ENCODE measurements around the gene MIDN. TPM values are rescaled to one million over a fixed set of nuclear protein-coding genes. Genes with fewer than 3 reads are reported as not detected.
A peak's percentile ranks its signal among the peaks of the same experiment; 100 is the strongest.
"Not testable (repeated sequence)": the region's sequence is repeated elsewhere in the genome, so short reads cannot be mapped to it uniquely, and the experiment has no call there.

Gene MIDN
- total RNA-seq, 4 donors from 2014 or later: 20.3 to 72.2 (median 31.8) TPM

DNA sequence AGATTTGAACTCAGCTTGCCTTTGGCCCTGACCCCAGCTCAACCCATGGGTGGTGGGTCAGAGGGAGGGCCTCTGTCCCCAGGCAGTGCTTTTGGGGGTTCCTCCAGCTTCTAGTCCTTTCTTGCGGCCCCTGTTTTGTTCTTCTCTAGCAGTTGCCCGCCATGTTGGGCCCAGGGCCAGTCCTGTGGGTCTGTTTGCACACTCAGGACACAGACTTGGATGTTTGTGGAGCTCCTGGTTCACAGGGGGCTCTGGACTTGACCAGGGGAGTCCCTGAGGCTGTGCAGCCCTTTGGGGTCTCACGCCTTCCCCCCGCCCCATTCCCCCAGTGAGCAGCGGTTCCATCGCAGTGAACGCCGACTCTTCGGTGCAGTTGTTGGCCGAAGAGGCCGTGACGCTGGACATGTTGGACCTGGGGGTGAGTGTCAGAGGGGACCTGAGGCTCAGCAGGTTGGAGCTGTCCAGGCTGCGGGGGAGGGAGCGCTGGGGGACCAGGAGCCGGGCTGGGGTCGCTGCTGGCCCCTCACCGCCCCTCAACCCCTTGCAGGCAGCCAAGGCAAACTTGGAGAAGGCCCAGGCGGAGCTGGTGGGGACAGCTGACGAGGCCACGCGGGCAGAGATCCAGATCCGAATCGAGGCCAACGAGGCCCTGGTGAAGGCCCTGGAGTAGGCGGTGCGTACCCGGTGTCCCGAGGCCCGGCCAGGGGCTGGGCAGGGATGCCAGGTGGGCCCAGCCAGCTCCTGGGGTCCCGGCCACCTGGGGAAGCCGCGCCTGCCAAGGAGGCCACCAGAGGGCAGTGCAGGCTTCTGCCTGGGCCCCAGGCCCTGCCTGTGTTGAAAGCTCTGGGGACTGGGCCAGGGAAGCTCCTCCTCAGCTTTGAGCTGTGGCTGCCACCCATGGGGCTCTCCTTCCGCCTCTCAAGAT, 4.4 kb upstream of the MIDN start:
- Histone ChIP-seq H3K4me3 (peak overlapping the region; percentile 22 to 44 (median 31)), H3K4me1 (peaks cover 74 to 89% (median 82%) of the 10 kb centered on the region in 4 donors), H3K27me3 (no peaks in the 10 kb centered on the region), H3K27ac (replicated peaks in 1 of 4) (peak overlapping the region; percentile 91 to 100 (median 100)), H3K36me3 (peaks cover 0 to 3% (median 0%) of the 10 kb centered on the region in 4 donors), H3K9me3 (no peaks in the 10 kb centered on the region)
- no peak for TF ChIP-seq EP300 (IDR thresholded peaks at IDR 0.05)
- TF ChIP-seq POLR2A (IDR thresholded peaks at IDR 0.05; ENCODE audit: low read depth): peak; percentile 15
- TF ChIP-seq POLR2AphosphoS5 (IDR thresholded peaks at IDR 0.05): peak; percentile 40 to 81
- TF ChIP-seq, protein P1, sequence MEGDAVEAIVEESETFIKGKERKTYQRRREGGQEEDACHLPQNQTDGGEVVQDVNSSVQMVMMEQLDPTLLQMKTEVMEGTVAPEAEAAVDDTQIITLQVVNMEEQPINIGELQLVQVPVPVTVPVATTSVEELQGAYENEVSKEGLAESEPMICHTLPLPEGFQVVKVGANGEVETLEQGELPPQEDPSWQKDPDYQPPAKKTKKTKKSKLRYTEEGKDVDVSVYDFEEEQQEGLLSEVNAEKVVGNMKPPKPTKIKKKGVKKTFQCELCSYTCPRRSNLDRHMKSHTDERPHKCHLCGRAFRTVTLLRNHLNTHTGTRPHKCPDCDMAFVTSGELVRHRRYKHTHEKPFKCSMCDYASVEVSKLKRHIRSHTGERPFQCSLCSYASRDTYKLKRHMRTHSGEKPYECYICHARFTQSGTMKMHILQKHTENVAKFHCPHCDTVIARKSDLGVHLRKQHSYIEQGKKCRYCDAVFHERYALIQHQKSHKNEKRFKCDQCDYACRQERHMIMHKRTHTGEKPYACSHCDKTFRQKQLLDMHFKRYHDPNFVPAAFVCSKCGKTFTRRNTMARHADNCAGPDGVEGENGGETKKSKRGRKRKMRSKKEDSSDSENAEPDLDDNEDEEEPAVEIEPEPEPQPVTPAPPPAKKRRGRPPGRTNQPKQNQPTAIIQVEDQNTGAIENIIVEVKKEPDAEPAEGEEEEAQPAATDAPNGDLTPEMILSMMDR (IDR thresholded peaks at IDR 0.05): peak in 2 of 3 experiments; percentile 98 to 99
- no peak for DNase-seq (ENCODE audit: extremely low spot score)
- intact Hi-C loops (cut with DNase I): loop anchor here (1.0 kb wide), 1 partner anchor 23 kb away; no protein-coding TSS in a partner anchor
- 86% methylated on average over 12 of the region's 33 CpGs for WGBS

DNA sequence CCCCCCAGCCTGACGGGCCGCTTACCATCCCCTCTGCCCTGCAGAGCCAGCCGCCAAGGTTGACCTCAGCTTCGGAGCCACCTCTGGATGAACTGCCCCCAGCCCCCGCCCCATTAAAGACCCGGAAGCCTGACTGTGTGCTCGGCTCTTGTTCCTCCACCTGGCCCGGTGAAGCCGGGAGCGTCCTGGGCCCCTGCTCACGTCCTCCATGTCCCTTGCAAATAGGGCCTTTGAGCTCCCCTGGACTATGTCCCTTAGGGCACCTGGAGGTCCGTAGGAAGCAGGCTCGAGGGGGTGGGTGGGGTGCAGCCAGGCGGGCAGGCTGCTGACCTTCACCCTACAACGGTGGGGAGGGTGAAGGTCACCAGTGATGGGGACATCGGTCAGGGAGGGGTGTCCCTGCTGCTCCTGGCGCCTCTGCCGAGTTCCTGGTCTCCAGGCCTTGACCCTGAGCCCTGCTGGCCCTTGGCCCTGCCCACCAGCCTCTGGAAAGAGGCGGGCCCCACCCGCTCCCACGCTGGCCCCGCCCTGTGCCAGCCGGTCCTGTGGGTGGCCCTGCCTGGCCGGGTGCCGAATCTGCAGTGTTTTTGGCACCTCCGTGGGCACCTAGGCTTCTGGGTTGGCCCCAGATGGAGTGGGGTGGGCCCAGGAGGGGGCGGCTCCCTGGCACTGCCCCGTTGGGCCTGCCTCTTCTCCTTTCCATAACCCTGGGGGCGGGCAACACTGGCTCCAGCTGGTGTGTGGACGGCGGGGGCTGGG, 3.5 kb upstream of the MIDN start:
- peak overlapping the region; percentile 91 to 100 (median 100) for H3K27ac ChIP-seq (replicated peaks in 1 of 4)
- intact Hi-C loops (cut with DNase I): loop anchor here (1.0 kb wide), 1 partner anchor 22 kb away; no protein-coding TSS in a partner anchor
- no peak for DNase-seq (ENCODE audit: extremely low spot score)
- H3K9me3 ChIP-seq: no peaks in the 10 kb centered on the region
- TF ChIP-seq POLR2AphosphoS5 (IDR thresholded peaks at IDR 0.05) (peak; percentile 24 to 57), POLR2A (IDR thresholded peaks at IDR 0.05; ENCODE audit: low read depth) (no peak)
- peaks cover 0 to 3% (median 0%) of the 10 kb centered on the region in 4 donors for H3K27me3 ChIP-seq
- H3K4me3 ChIP-seq: peak overlapping the region; percentile 22 to 44 (median 31)
- H3K4me1 ChIP-seq: peaks cover 71 to 81% (median 77%) of the 10 kb centered on the region in 4 donors
- WGBS: 67% methylated on average over 1 of the region's 31 CpGs
- H3K36me3 ChIP-seq: peaks cover 0 to 3% (median 1%) of the 10 kb centered on the region in 4 donors

DNA sequence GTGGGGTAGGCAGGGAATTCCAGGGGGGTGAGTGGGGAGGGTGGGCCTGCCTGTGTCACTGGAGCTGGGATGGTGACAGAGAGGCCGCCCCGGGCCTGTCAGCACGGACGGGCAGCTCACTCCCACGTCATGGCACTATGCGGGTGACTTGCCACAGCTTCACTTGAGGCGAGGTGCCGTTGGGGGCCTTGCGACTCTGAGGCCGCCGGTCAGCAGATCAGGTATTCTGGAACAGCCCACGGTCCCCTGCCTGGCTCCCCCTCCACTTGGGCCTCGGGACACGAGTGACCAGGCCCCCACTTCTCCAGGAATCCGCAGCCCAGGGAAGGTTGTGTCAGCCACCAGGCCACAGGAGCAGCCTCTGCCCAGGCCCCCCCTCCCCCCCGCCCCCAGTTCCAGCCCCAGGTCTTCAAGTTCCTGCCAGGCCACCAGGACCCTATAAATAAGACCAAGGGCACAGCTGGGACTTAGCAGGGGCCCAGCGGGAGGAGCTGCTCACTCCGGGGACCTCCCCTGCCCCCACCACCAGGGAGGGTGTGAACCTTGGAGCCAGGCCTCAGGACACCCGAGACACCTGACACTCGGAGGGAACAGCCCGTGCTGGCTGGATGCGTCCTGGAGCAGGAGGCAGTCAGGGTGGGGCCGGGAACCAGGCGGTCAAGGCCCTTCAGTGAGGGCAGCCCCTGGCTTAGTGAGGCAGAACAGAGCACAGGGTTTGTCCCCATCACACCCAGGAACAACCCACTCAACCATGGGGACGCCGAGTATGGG, 2.7 kb upstream of the MIDN start:
- peaks cover 0 to 8% (median 6%) of the 10 kb centered on the region in 4 donors for H3K36me3 ChIP-seq
- 65% methylated on average over 18 of the region's 26 CpGs for WGBS
- H3K27me3 ChIP-seq: peaks cover 0 to 3% (median 0%) of the 10 kb centered on the region in 4 donors
- no peaks in the 10 kb centered on the region for H3K9me3 ChIP-seq
- DNase-seq (ENCODE audit: extremely low spot score): no peak
- peak overlapping the region; percentile 91 to 100 (median 100) for H3K27ac ChIP-seq (replicated peaks in 1 of 4)
- TF ChIP-seq EP300 (IDR thresholded peaks at IDR 0.05): peak; percentile 77
- peak; percentile 95 for TF ChIP-seq POLR2AphosphoS5 (IDR thresholded peaks at IDR 0.05)
- TF ChIP-seq, protein P1 (IDR thresholded peaks at IDR 0.05): no peak
- TF ChIP-seq POLR2A (IDR thresholded peaks at IDR 0.05; ENCODE audit: low read depth): peak; percentile 45
- intact Hi-C loops (cut with DNase I): no loop called here
- H3K4me3 ChIP-seq: peak overlapping the region; percentile 22 to 44 (median 31)
- H3K4me1 ChIP-seq: peaks cover 65 to 77% (median 69%) of the 10 kb centered on the region in 4 donors

DNA sequence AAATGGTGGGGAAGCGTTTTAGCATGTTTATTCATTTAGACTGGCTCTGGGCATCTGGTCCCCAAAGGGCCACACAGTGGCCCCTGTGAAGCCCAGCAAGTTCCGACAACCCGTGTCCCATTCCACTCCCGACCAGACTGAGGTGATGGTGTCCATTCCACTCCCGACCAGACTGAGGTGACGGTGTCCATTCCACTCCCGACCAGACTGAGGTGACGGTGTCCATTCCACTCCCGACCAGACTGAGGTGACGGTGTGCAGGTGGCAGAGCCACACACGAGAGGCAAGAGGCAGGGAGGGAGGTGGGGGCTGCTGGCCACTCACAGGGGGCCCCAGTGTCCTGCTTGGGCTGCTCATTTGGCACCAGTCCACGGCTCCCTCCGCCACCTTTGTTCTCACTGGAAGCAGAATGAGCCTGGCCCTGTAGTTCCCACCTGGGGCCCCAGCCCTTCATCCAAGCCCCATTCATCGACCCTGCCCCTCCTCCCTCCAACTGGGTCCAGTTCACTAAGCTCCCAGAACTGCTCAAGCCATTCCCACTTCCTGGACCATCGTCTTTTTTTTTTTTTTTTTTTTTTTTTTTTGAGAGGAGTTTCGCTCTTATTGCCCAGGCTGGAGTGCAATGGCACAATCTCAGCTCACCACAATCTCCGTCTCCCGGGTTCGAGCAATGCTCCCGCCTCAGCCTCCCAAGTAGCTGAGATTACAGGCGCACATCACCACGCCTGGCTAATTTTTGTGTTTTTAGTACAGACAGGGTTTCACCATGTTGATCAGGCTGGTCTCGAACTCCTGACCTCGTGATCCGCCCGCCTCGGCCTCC, 1.9 kb upstream of the MIDN start:
- DNase-seq (ENCODE audit: extremely low spot score); intact Hi-C loops (cut with DNase I); H3K27me3 ChIP-seq; H3K9me3 ChIP-seq: not testable (repeated sequence)
- Histone ChIP-seq H3K27ac (replicated peaks in 1 of 4) (peak overlapping the region; percentile 91 to 100 (median 100)), H3K4me3 (peak overlapping the region in 2 of 4 donors; percentile 24 to 44), H3K4me1 (peaks cover 57 to 77% (median 68%) of the 10 kb centered on the region in 4 donors), H3K36me3 (peaks cover 2 to 16% (median 14%) of the 10 kb centered on the region in 4 donors)
- 79% methylated on average over 23 of the region's 27 CpGs for WGBS
